K562 (cell line): ENCODE data around the gene GNG3. TPM values are rescaled to one million over a fixed set of nuclear protein-coding genes. Genes with fewer than 3 reads are reported as not detected.
A peak's percentile ranks its signal among the peaks of the same experiment; 100 is the strongest.

Source experiments
- ATAC-seq: fragments of 200-7000 bp; cut with Tn5 transposase; 3 replicates; pipeline ENCODE4 v1.9.1; 2020; ENCODE audit warnings: moderate library complexity
- BruUV-seq: library from RNA; stranded (reverse); fragments of 400-500 nt; replicated peaks from 2 replicates; lab custom pipeline; 2021; lab: Mats Ljungman, UMichigan
- CTCF ChIA-PET: fragments of 300-600 bp; formaldehyde crosslinking; extraction: SDS; loops from one replicate; lab custom pipeline; 2021; ENCODE audit warnings: low intra/inter-chr PET ratio; lab: Yijun Ruan, JAX
- POLR2A ChIA-PET: fragments of 300-600, 350-650 bp; sonication (Branson Sonifier 250); formaldehyde crosslinking; extraction: SDS; loops from one replicate; lab custom pipeline; 2021; ENCODE audit warnings: antibody characterized with exemption, inconsistent platforms; lab: Yijun Ruan, JAX
- DNase-seq, 4 experiments: peaks; one replicate each; pipeline versions ENCODE4 v3.0.0 to v3.0.0-alpha.2; 2011 to 2018; ENCODE audit warnings: low spot score in 3 of 4, mixed read lengths in 3 of 4; ENCODE audit errors: extremely low read depth in 1 of 4
- FAIRE-seq: peaks from 2 replicates; lab custom pipeline; 2011; peaks lifted over from hg19 to GRCh38; lab: Jason Lieb, UNC
- H2AFZ ChIP-seq: 2 replicates; pipeline ENCODE4 v1.6.0; 2011; ENCODE audit warnings: low read depth, low read length, control low read depth, inconsistent platforms
- H3K27ac ChIP-seq: fragments of 200-600 bp; 3 replicates; pipeline ENCODE4 v1.8.0; 2011; ENCODE audit warnings: low read depth, mild to moderate bottlenecking, control low read depth, inconsistent platforms, low read length, moderate library complexity, mixed read lengths; ENCODE audit errors: extremely low read depth
- H3K27me3 ChIP-seq, 2 experiments: fragments of 300-600 bp in 1 of 2; 2 replicates in 1 of 2; 3 replicates in 1 of 2; pipeline versions ENCODE4 v1.6.0 to v1.8.0; 2011; ENCODE audit warnings: inconsistent platforms in 2 of 2, low read length in 2 of 2, mild to moderate bottlenecking in 1 of 2, mixed read lengths in 1 of 2, moderate library complexity in 1 of 2; ENCODE audit not compliant: control insufficient read depth in 2 of 2, insufficient read depth in 2 of 2
- H3K36me3 ChIP-seq: fragments of 300-600 bp; 3 replicates; pipeline ENCODE4 v1.8.0; 2011; ENCODE audit warnings: mild to moderate bottlenecking, low read length, inconsistent platforms; ENCODE audit not compliant: control insufficient read depth, insufficient read depth
- H3K4me1 ChIP-seq, 2 experiments: fragments of 200-600 bp in 1 of 2; replicated peaks in 1 of 2; 2 replicates in 1 of 2; 3 replicates in 1 of 2; pipeline versions ENCODE4 v1.5.1 to v1.8.0; 2011; ENCODE audit warnings: inconsistent platforms in 2 of 2, low read length in 2 of 2, mild to moderate bottlenecking in 1 of 2, mixed read lengths in 1 of 2, moderate library complexity in 1 of 2; ENCODE audit not compliant: control insufficient read depth in 2 of 2, insufficient read depth in 2 of 2
- H3K4me2 ChIP-seq: 2 replicates; pipeline ENCODE4 v1.6.1; 2011; ENCODE audit warnings: low read length, control low read depth, inconsistent platforms, mixed read lengths; ENCODE audit not compliant: insufficient read depth
- H3K4me3 ChIP-seq: fragments of 200-600 bp; sonication (generic), shearing (Covaris generic); 2 replicates; pipeline ENCODE4 v1.5.1; 2016; ENCODE audit warnings: control low read depth, inconsistent platforms
- H3K79me2 ChIP-seq: fragments of 200-600 bp; 3 replicates; pipeline ENCODE4 v1.8.0; 2011; ENCODE audit warnings: low read length, inconsistent platforms; ENCODE audit not compliant: control insufficient read depth, insufficient read depth
- H3K9ac ChIP-seq, 2 experiments: 2 replicates each; pipeline versions ENCODE4 v1.6.0 to v1.6.1; 2011; ENCODE audit warnings: low read depth in 2 of 2, low read length in 2 of 2, control low read depth in 1 of 2, inconsistent platforms in 1 of 2, mild to moderate bottlenecking in 1 of 2, mixed read lengths in 1 of 2; ENCODE audit not compliant: insufficient read depth in 1 of 2
- H3K9me1 ChIP-seq: one replicate; pipeline ENCODE4 v1.6.0; 2011; ENCODE audit warnings: inconsistent platforms, mild to moderate bottlenecking, low read length, moderate library complexity; ENCODE audit not compliant: control insufficient read depth, insufficient read depth
- H3K9me3 ChIP-seq: replicated peaks from 2 replicates; pipeline ENCODE4 v1.5.1; 2011; ENCODE audit warnings: low read depth, low read length, inconsistent platforms; ENCODE audit not compliant: control insufficient read depth, insufficient read depth
- H4K20me1 ChIP-seq: replicated peaks from 2 replicates; pipeline ENCODE4 v1.6.1; 2011; ENCODE audit warnings: low read length, inconsistent platforms, mixed read lengths; ENCODE audit not compliant: control insufficient read depth, insufficient read depth
- AFF1 ChIP-seq, 2 experiments: fragments of 450-650 bp; IDR thresholded peaks; 2 replicates each; pipeline ENCODE4 v1.6.1; 2018; ENCODE audit warnings: mild to moderate bottlenecking in 2 of 2, low read depth in 1 of 2; ENCODE audit not compliant: partially characterized antibody in 2 of 2
- FUS ChIP-seq: fragments of 200-400 bp; formaldehyde crosslinking; optimal IDR thresholded peaks from 2 replicates; pipeline ENCODE3; 2017; ENCODE audit warnings: low read depth, low read length
- MNT ChIP-seq, 2 experiments: fragments of 450-650 bp; conservative IDR thresholded peaks; 2 replicates each; pipeline ENCODE4 v1.6.1; 2017; ENCODE audit warnings: mild to moderate bottlenecking in 2 of 2, moderate library complexity in 2 of 2
- PHF20 ChIP-seq: fragments of 450-650 bp; IDR thresholded peaks from 2 replicates; pipeline ENCODE4 v1.6.1; 2018; ENCODE audit not compliant: partially characterized antibody
- PML ChIP-seq: IDR thresholded peaks from 2 replicates; pipeline ENCODE4 v1.6.1; 2012; ENCODE audit warnings: low read length, inconsistent platforms
- POLR3G ChIP-seq: IDR thresholded peaks from 2 replicates; pipeline ENCODE4 v1.6.1; 2011; ENCODE audit not compliant: insufficient read length, insufficient replicate concordance; ENCODE audit errors: extremely low read depth
- SMARCA5 ChIP-seq: fragments of 450-650 bp; IDR thresholded peaks from 2 replicates; pipeline ENCODE4 v1.6.1; 2016
- TARDBP ChIP-seq: fragments of 450-650 bp; IDR thresholded peaks from 2 replicates; pipeline ENCODE4 v1.6.1; 2016
- THRB ChIP-seq: fragments of 450-650 bp; formaldehyde crosslinking; conservative IDR thresholded peaks from 2 replicates; pipeline ENCODE4 v1.4.0; 2022; ENCODE audit warnings: mild to moderate bottlenecking, missing genetic modification characterization
- TOE1 ChIP-seq, 2 experiments: fragments of 450-650 bp in 1 of 2; sonication (generic) in 1 of 2; formaldehyde crosslinking in 1 of 2; IDR thresholded peaks; 2 replicates each; pipeline versions ENCODE4 v1.7.1 to v1.8.0; 2016 to 2022; ENCODE audit warnings: borderline replicate concordance in 2 of 2, mild to moderate bottlenecking in 2 of 2, antibody characterized with exemption in 1 of 2, inconsistent platforms in 1 of 2, low read depth in 1 of 2, missing genetic modification reagents in 1 of 2, moderate library complexity in 1 of 2
- WGBS: fragments of 100-300 bp; shearing (Covaris generic); methylation state at CpG from one replicate; pipeline ENCODE4 v1.1.6; 2016; ENCODE audit warnings: low coverage, mixed read lengths; ENCODE audit not compliant: insufficient coverage; ENCODE audit errors: missing lambda C conversion rate; 5-methylcytosine and 5-hydroxymethylcytosine counted together
- in situ Hi-C: fragments of 300-500 bp; cut with MboI; formaldehyde crosslinking; loops from 4 replicates; pipeline ENCODE4 v1.15.0; 2018; ENCODE audit warnings: inconsistent platforms, mixed read lengths
- intact Hi-C: fragments of 100-400 bp; cut with micrococcal nuclease; formaldehyde crosslinking; loops from 2 replicates; pipeline ENCODE4 v1.14.2; 2022
- polyA plus RNA-seq, 8 experiments: library from polyadenylated mRNA; depleted of rRNA in 4 of 8; stranded (reverse) in 5 of 8; unstranded in 3 of 8; fragments of >200 nt; fragmentation: Nextera tagmentation in 2 of 8; fragmentation: Illumina TruSeq in 1 of 8; extraction: Ambion mirVana in 2 of 8; extraction: Trizol in 1 of 8; gene quantifications; 2 replicates each; pipeline versions ENCODE4 v1.2.1 to v1.2.3, GENCODE V29; 2011 to 2014; ENCODE audit warnings: inconsistent platforms in 1 of 8, missing spikeins in 1 of 8
- total RNA-seq, 7 experiments: library from RNA; depleted of rRNA in 6 of 7; stranded (reverse); fragments of >200 nt in 6 of 7; fragmentation: Illumina TruSeq in 2 of 7; extraction: Trizol in 2 of 7; gene quantifications; 2 replicates each; pipeline versions ENCODE4 v1.2.1 to v1.2.3, GENCODE V29; 2011 to 2021; ENCODE audit warnings: low replicate concordance in 1 of 7

The GNG3 gene
- total and polyA plus RNA-seq, 9 of the 15 experiments (the other 6 are each of a cell fraction or from before 2014, with no cell fraction given): 0.07 TPM; not detected in 8

GRCh38 chr11:62671236-62671607, 36.3 kb upstream of the GNG3 start:
- intact Hi-C loops (loop anchor here (5.0 kb wide), 1 partner anchor 69 kb away; the partner anchor contains the start of gene MTA2), in situ Hi-C loops (no loop called here)
- peak overlapping the region; percentile 91 for H3K4me3 ChIP-seq
- H3K27me3 ChIP-seq: no peaks in the 10 kb centered on the region
- peaks cover 59% of the 10 kb centered on the region for H3K36me3 ChIP-seq
- FAIRE-seq (no peak), ATAC-seq (peak; percentile 12), DNase-seq (no peak)
- H2AFZ ChIP-seq: peak overlapping the region; percentile 77
- POLR2A ChIA-PET: interaction anchor here (0.5 to 8.8 kb wide), 25 partner anchors 8 to 1514 kb away, joined by 3 to 83 read pairs (median 5); partner anchors contain the start of genes B3GAT3, EEF1G, GANAB and HNRNPUL2
- H3K9ac ChIP-seq: peak overlapping the region; percentile 94 to 100
- 0% methylated on average over 17 of the region's 17 CpGs for WGBS
- peaks cover 33 to 59% of the 10 kb centered on the region in 2 experiments; a peak in 4 of 5 replicates for H3K4me1 ChIP-seq
- BruUV-seq: no TSS peak
- CTCF ChIA-PET: no interaction called here
- H3K4me2 ChIP-seq: peak overlapping the region; percentile 86
- peak overlapping the region; percentile 94 for H3K27ac ChIP-seq
- H3K79me2 ChIP-seq: peaks cover 83% of the 10 kb centered on the region
- peaks cover 4% of the 10 kb centered on the region; the same call in 1 of the 2 replicates for H4K20me1 ChIP-seq
- no peaks in the 10 kb centered on the region for H3K9me1 ChIP-seq
- no peaks in the 10 kb centered on the region for H3K9me3 ChIP-seq
- peak; percentile 52; the same call in 1 of the 2 replicates for TF ChIP-seq PML
- peak; percentile 13 for TF ChIP-seq TOE1 (IDR thresholded peaks at IDR 0.05; ENCODE audit: borderline replicate concordance)
- no peak for TF ChIP-seq TOE1 (CRISPR knock-in tag; IDR thresholded peaks at IDR 0.05; ENCODE audit: borderline replicate concordance, low read depth)
- peak; percentile 40 for TF ChIP-seq PHF20
- no peak for TF ChIP-seq FUS
- peak; percentile 71; the same call in 1 of the 2 replicates for TF ChIP-seq TARDBP
- TF ChIP-seq SMARCA5: no peak
- no peak for TF ChIP-seq POLR3G
- TF ChIP-seq MNT (conservative IDR thresholded peaks at IDR 0.05): peak; percentile 49 to 77; a peak in 2 of 4 replicates
- peak in 1 of 2 experiments; percentile 20 for TF ChIP-seq AFF1 (IDR thresholded peaks at IDR 0.05; ENCODE audit: low read depth in 1 of 2, partially characterized antibody in 2 of 2)
- 0 out of 2 replicates have a peak, but pooled peaks have one; percentile 0 for TF ChIP-seq THRB
